Type B pancreatic cell (in vitro differentiated cells): Measurements from ENCODE around the gene ARSG. TPM values are rescaled to one million over a fixed set of nuclear protein-coding genes. Genes with fewer than 3 reads are reported as not detected.

Source experiments
- DNase-seq: peaks from one replicate; pipeline ENCODE4 v3.0.0; 2021; ENCODE audit warnings: mixed read lengths; ENCODE audit not compliant: unreplicated experiment; ENCODE audit errors: extremely low spot score
- H3K27ac Mint-ChIP-seq: 2 replicates; pipeline ENCODE4 v1.8.0; 2021; ENCODE audit warnings: mild to moderate bottlenecking, mixed read lengths
- H3K27me3 Mint-ChIP-seq: 2 replicates; pipeline ENCODE4 v1.8.0; 2021; ENCODE audit warnings: mixed read lengths
- H3K36me3 Mint-ChIP-seq: 2 replicates; pipeline ENCODE4 v1.8.0; 2021; ENCODE audit warnings: mixed read lengths
- H3K4me1 Mint-ChIP-seq: one replicate; pipeline ENCODE4 v1.8.0; 2021; ENCODE audit warnings: mixed read lengths; ENCODE audit not compliant: unreplicated experiment
- H3K4me3 Mint-ChIP-seq: 2 replicates; pipeline ENCODE4 v1.8.0; 2021; ENCODE audit warnings: mild to moderate bottlenecking, mixed read lengths
- H3K9me3 Mint-ChIP-seq: 2 replicates; pipeline ENCODE4 v1.8.0; 2021; ENCODE audit warnings: mixed read lengths
- CTCF ChIP-seq: fragments of 200-600 bp; sonication (generic); conservative IDR thresholded peaks from 2 replicates; pipeline ENCODE4 v1.5.0; 2021; ENCODE audit warnings: antibody characterized with exemption, mild to moderate bottlenecking
- microRNA-seq: library from miRNA; unstranded; fragments of <30 nt; microRNA quantifications from one replicate; pipeline ENCODE4, GENCODE V29; 2020
- total RNA-seq: library from RNA; stranded (reverse); gene quantifications from 2 replicates; pipeline ENCODE4 v1.2.1, GENCODE V29; 2021; ENCODE audit warnings: low replicate concordance

Gene ARSG
- total RNA-seq, 1 donor from 2014 or later, result 4.1 TPM

GRCh38 chr17:68462381-68463210 is 171.3 kb downstream of the ARSG start:
- Mint-ChIP-seq H3K27me3 (peaks cover 10% of the 10 kb centered on the region), H3K36me3 (no peaks in the 10 kb centered on the region), H3K4me3 (no peak overlapping the region), H3K27ac (peak overlapping the region; percentile 29), H3K9me3 (no peaks in the 10 kb centered on the region), H3K4me1 (peaks cover 8% of the 10 kb centered on the region)
- DNase-seq, result no peak
- TF ChIP-seq CTCF, result peak; percentile 85

- peak overlapping the region; percentile 29 for H3K27ac Mint-ChIP-seq
- H3K9me3 Mint-ChIP-seq, result no peaks in the 10 kb centered on the region
- H3K4me3 Mint-ChIP-seq, result no peak overlapping the region
- H3K36me3 Mint-ChIP-seq, result no peaks in the 10 kb centered on the region
- H3K4me1 Mint-ChIP-seq, result peaks cover 6% of the 10 kb centered on the region
- TF ChIP-seq CTCF, result peak; percentile 33
- no peak for DNase-seq
- H3K27me3 Mint-ChIP-seq, result peaks cover 4% of the 10 kb centered on the region
Observed at GRCh38 chr17:68463211-68464019, 172.1 kb downstream of the ARSG start.

GRCh38 chr17:68468334-68468733 is 177.0 kb downstream of the ARSG start:
- H3K9me3 Mint-ChIP-seq, result no peaks in the 10 kb centered on the region
- no peak overlapping the region for H3K4me3 Mint-ChIP-seq
- no peak overlapping the region for H3K27ac Mint-ChIP-seq
- no peaks in the 10 kb centered on the region for H3K36me3 Mint-ChIP-seq
- H3K4me1 Mint-ChIP-seq, result peaks cover 10% of the 10 kb centered on the region
- DNase-seq, result no peak
- no peak for TF ChIP-seq CTCF
- H3K27me3 Mint-ChIP-seq, result no peaks in the 10 kb centered on the region

- H3K4me3 Mint-ChIP-seq, result no peak overlapping the region
- DNase-seq, result no peak
- H3K27me3 Mint-ChIP-seq, result no peaks in the 10 kb centered on the region
- no peaks in the 10 kb centered on the region for H3K36me3 Mint-ChIP-seq
- H3K27ac Mint-ChIP-seq, result no peak overlapping the region
- peaks cover 10% of the 10 kb centered on the region for H3K4me1 Mint-ChIP-seq
- no peaks in the 10 kb centered on the region for H3K9me3 Mint-ChIP-seq
- TF ChIP-seq CTCF, result no peak
Observed at GRCh38 chr17:68468788-68469187, 177.5 kb downstream of the ARSG start.

Small RNAs within 50 kb of the gene (microRNA-seq; reads per million reads assigned to microRNA genes)
- not detected for gene MIR635

Other genes starting within 250 kb of the ARSG start
- 68.8 and 75.6 TPM in 2 replicates for gene AMZ2, start 43.5 kb upstream of the ARSG start, total RNA-seq
- gene SLC16A6, start 368 bp upstream of the ARSG start, total RNA-seq, result 0.67 and 1.6 TPM in 2 replicates
- gene WIPI1, start 166.0 kb downstream of the ARSG start, total RNA-seq, result 39.0 and 52.2 TPM in 2 replicates
- 242 and 263 TPM in 2 replicates for gene PRKAR1A, start 220.9 kb downstream of the ARSG start, total RNA-seq